GM12891 (cell line): Measurements from ENCODE around the gene ZMYND19.

Experiments
- POLR2A ChIP-seq: IDR thresholded peaks from 2 replicates; pipeline ENCODE4 v1.6.1; 2011; ENCODE audit warnings: low read depth, low read length, control low read depth
- POLR2AphosphoS5 ChIP-seq: IDR thresholded peaks from 2 replicates; pipeline ENCODE4 v1.6.1; 2011; ENCODE audit warnings: low read depth, low read length, control low read depth
- POU2F2 ChIP-seq: IDR thresholded peaks from 2 replicates; pipeline ENCODE4 v1.6.1; 2011; ENCODE audit warnings: low read depth, mild to moderate bottlenecking, control low read depth, low read length, moderate library complexity

- no peak for TF ChIP-seq POLR2A
- TF ChIP-seq POU2F2: no peak
- TF ChIP-seq POLR2AphosphoS5: no peak
Observed at GRCh38 chr9:137534256-137535119, 55.8 kb downstream of the ZMYND19 start.
